NT2/D1 (cell line): ENCODE results near the gene PLK5.
"Not testable (repeated sequence)": the region's sequence is repeated elsewhere in the genome, so short reads cannot be mapped to it uniquely, and the experiment has no call there.

ENCODE experiments used
- DNase-seq: peaks from one replicate; pipeline ENCODE4 v3.0.0-alpha.2; 2011; ENCODE audit warnings: low read depth, low spot score
- H3K27me3 ChIP-seq: 2 replicates; pipeline ENCODE4 v1.6.0; 2011; ENCODE audit warnings: mild to moderate bottlenecking; ENCODE audit not compliant: insufficient read length, insufficient read depth
- H3K36me3 ChIP-seq: 2 replicates; pipeline ENCODE4 v1.6.1; 2011; ENCODE audit warnings: mild to moderate bottlenecking, low read length, mixed read lengths; ENCODE audit not compliant: insufficient read depth, insufficient read length
- H3K4me1 ChIP-seq: 2 replicates; pipeline ENCODE4 v1.5.1; 2011; ENCODE audit not compliant: insufficient read depth, insufficient read length
- H3K4me3 ChIP-seq: 2 replicates; pipeline ENCODE4 v1.5.1; 2011; ENCODE audit warnings: low read depth; ENCODE audit not compliant: insufficient read length
- H3K9ac ChIP-seq: 2 replicates; pipeline ENCODE4 v1.6.0; 2011; ENCODE audit warnings: low read depth; ENCODE audit not compliant: insufficient read length
- H3K9me3 ChIP-seq: 2 replicates; pipeline ENCODE4 v1.5.1; 2011; ENCODE audit warnings: mild to moderate bottlenecking, low read length; ENCODE audit not compliant: insufficient read depth
- SUZ12 ChIP-seq: IDR thresholded peaks from 2 replicates; pipeline ENCODE4 v1.6.1; 2011; ENCODE audit not compliant: insufficient read length, insufficient read depth; ENCODE audit errors: extremely low read depth
- YY1 ChIP-seq: IDR thresholded peaks from 2 replicates; pipeline ENCODE4 v1.6.1; 2011; ENCODE audit not compliant: insufficient read length, insufficient read depth
- ZNF274 ChIP-seq: IDR thresholded peaks from 2 replicates; pipeline ENCODE4 v1.6.1; 2011; ENCODE audit warnings: mild to moderate bottlenecking, low read depth, low read length

PLK5 gene, protein sequence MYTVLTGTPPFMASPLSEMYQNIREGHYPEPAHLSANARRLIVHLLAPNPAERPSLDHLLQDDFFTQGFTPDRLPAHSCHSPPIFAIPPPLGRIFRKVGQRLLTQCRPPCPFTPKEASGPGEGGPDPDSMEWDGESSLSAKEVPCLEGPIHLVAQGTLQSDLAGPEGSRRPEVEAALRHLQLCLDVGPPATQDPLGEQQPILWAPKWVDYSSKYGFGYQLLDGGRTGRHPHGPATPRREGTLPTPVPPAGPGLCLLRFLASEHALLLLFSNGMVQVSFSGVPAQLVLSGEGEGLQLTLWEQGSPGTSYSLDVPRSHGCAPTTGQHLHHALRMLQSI

GRCh38 chr19:1523412-1524286 is at the start of gene PLK5:
PLK5 (plus strand) TSS chr19:1524077; CDS start chr19:1526997, 2,920 bp downstream.
- no peak for DNase-seq

DNA sequence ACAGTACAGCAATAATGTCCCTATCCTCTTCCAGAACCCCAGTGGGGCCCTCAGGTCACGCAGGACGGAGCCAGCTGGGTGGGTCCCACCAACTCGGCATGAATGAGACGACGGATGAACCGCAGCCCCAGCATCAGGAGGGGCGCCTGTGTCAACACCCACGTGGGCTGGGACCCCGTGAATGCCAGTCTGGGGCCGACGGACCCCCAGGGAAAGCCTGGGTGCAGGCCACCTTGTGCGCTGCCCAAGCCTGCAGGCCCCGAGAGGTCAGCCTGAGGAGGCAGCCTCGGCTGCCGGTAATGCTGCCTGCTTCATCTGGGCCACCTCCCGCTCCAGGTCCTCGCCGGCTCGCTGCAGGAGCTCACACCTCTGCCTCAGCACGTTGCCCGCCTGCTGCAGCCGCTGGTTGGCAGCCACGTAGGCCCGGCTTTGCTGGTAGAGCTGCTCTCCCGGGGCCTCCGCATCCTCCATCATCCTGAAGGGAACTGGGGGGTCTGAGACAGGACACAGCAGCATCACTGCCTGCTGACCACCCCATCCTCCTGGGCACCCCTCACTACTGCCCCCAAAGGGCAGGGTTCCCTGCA is 49.0 kb upstream of the PLK5 start:
- DNase-seq = no peak
- Histone ChIP-seq H3K4me3 (no peak overlapping the region), H3K27me3 (peaks cover 10% of the 10 kb centered on the region), H3K4me1 (peaks cover 31% of the 10 kb centered on the region), H3K9me3 (no peaks in the 10 kb centered on the region), H3K36me3 (peaks cover 41% of the 10 kb centered on the region), H3K9ac (peak overlapping the region; percentile 32)
- no peak for TF ChIP-seq YY1

More at GRCh38 chr19:1523412-1524286, at the start of gene PLK5:
- H3K36me3 ChIP-seq = no peaks in the 10 kb centered on the region
- peaks cover 29% of the 10 kb centered on the region for H3K27me3 ChIP-seq
- H3K9me3 ChIP-seq = no peaks in the 10 kb centered on the region
- H3K4me3 ChIP-seq = peak within 1 kb of the TSS; percentile 87
- H3K9ac ChIP-seq = peak within 1 kb of the TSS; percentile 90
- peaks cover 32% of the 10 kb centered on the region for H3K4me1 ChIP-seq
- TF ChIP-seq YY1 = no peak
- no peak for TF ChIP-seq ZNF274
- no peak for TF ChIP-seq SUZ12

- no peak overlapping the region for H3K4me3 ChIP-seq
- peak overlapping the region; percentile 50 for H3K9ac ChIP-seq
- H3K27me3 ChIP-seq = peaks cover 8% of the 10 kb centered on the region
- H3K9me3 ChIP-seq = no peaks in the 10 kb centered on the region
- DNase-seq = no peak
- H3K4me1 ChIP-seq = peaks cover 28% of the 10 kb centered on the region
- no peak for TF ChIP-seq YY1
- no peak for TF ChIP-seq SUZ12
- TF ChIP-seq ZNF274 = no peak
- peaks cover 41% of the 10 kb centered on the region for H3K36me3 ChIP-seq
These were observed 48.0 kb upstream of the PLK5 start for GRCh38 chr19:1475751-1476437.

GRCh38 chr19:1477056-1477455 is 46.8 kb upstream of the PLK5 start:
- Histone ChIP-seq H3K4me1 (peaks cover 23% of the 10 kb centered on the region), H3K36me3 (peaks cover 41% of the 10 kb centered on the region)
- not testable (repeated sequence) for H3K4me3 ChIP-seq, DNase-seq, H3K9ac ChIP-seq, H3K9me3 ChIP-seq, H3K27me3 ChIP-seq

- peak; percentile 94 for DNase-seq
- Histone ChIP-seq H3K9me3 (no peaks in the 10 kb centered on the region), H3K27me3 (no peaks in the 10 kb centered on the region), H3K4me3 (peak within 1 kb of the TSS; percentile 94), H3K9ac (peak within 1 kb of the TSS; percentile 95), H3K4me1 (peaks cover 19% of the 10 kb centered on the region), H3K36me3 (peaks cover 34% of the 10 kb centered on the region)
- TF ChIP-seq ZNF274 (no peak), YY1 (no peak), SUZ12 (no peak)
These were observed 44.8 kb upstream of the PLK5 start, which contains the start of gene C19orf25 for GRCh38 chr19:1478934-1479707. C19orf25 (minus strand) TSS chr19:1479215; CDS start chr19:1478903, 312 bp downstream.

DNA sequence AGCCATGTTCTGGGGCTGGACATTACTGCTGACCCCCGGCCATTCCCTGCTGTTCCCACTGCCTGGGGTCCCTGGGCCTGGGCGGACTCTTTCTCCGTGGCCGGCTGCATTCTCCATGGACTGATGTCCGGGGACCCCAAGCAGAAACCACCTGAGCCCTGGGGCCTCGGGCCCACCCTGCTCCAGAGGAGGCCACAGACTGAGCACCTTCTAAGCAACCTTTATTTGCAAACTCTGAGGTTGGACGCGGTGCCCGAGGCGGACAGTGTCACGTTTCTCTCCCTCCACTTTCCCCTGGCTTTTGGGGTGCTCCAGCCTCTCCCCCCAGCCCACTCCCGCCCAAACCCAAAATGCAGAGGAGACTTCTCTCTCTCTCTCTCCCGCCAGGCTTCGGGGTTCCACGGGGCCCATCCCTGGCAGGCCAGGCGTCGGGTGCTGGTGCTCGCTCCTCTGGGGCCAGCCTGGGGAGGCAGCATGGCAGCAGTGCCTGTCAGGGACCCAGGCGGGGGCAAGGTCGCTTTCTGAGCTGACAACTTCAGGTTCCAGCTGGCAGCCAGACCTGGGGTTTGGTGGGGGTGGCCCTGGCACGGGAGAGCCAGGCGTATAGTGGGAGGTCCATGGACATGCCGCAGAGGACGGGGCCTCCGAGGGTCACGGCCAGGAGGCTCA is 42.5 kb upstream of the PLK5 start:
- H3K36me3 ChIP-seq = peaks cover 12% of the 10 kb centered on the region
- H3K27me3 ChIP-seq = no peaks in the 10 kb centered on the region
- H3K9me3 ChIP-seq = no peaks in the 10 kb centered on the region
- TF ChIP-seq SUZ12 = no peak
- no peak for TF ChIP-seq YY1
- TF ChIP-seq ZNF274 = no peak
- H3K9ac ChIP-seq = no peak overlapping the region
- no peak for DNase-seq
- H3K4me1 ChIP-seq = peaks cover 9% of the 10 kb centered on the region
- no peak overlapping the region for H3K4me3 ChIP-seq
